ENCODE measurements around the gene SCFD2.

The SCFD2 gene

GRCh38 chr4:52824270-52824602, 541.6 kb downstream of the SCFD2 start:
- DNase-seq (ENCODE audit: low read depth): no peak

- DNase-seq (ENCODE audit: low read depth): no peak
These were observed 542.2 kb downstream of the SCFD2 start for GRCh38 chr4:52823702-52824092.
